Fibroblast of pulmonary artery (primary cell): ENCODE data around the gene MAP3K10.

ENCODE experiments used
- DNase-seq: peaks from one replicate; pipeline ENCODE4 v3.0.0-alpha.2; 2010; ENCODE audit warnings: low read depth
- H3K4me3 ChIP-seq: replicated peaks from 2 replicates; pipeline ENCODE4 v1.5.1; 2011; ENCODE audit warnings: low read depth, mild to moderate bottlenecking, control low read depth, low read length, moderate library complexity
- TF ChIP-seq, protein P1 (sequence below): IDR thresholded peaks from 2 replicates; pipeline ENCODE4 v1.5.1; 2011; ENCODE audit warnings: mild to moderate bottlenecking, control low read depth, low read length, inconsistent platforms; ENCODE audit errors: missing control alignments

MAP3K10 gene

DNA sequence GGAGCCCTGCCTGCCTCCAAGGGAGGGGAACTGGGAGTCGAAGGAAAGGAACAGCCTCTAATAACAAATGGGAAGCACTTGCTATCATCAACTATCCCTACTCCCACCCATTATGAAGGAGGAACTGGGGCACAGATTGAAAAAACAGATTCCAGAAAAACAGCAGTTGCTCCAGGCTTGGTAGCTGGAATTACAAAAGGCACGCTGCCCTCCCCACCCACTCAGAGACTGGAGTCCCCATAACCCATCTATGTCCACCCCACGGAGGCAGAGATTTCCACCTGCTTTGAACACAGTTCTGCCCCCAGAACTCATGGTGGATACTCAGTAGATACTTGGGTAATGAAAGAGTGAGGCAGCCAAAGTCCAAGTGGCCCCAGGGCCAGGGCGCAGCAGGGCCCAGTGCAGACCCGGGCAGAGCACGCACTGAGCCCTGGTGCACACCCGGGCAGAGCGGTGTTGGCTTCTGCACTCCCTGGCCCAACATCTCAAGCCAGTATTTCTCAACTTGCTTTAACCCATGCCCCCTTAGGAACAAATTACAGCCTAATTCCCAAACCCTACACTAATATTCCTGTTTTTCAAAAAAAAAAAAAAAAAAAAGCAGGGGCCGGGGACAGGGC lies 54.4 kb downstream of the MAP3K10 start:
- no peak overlapping the region for H3K4me3 ChIP-seq
- no peak for DNase-seq

DNA sequence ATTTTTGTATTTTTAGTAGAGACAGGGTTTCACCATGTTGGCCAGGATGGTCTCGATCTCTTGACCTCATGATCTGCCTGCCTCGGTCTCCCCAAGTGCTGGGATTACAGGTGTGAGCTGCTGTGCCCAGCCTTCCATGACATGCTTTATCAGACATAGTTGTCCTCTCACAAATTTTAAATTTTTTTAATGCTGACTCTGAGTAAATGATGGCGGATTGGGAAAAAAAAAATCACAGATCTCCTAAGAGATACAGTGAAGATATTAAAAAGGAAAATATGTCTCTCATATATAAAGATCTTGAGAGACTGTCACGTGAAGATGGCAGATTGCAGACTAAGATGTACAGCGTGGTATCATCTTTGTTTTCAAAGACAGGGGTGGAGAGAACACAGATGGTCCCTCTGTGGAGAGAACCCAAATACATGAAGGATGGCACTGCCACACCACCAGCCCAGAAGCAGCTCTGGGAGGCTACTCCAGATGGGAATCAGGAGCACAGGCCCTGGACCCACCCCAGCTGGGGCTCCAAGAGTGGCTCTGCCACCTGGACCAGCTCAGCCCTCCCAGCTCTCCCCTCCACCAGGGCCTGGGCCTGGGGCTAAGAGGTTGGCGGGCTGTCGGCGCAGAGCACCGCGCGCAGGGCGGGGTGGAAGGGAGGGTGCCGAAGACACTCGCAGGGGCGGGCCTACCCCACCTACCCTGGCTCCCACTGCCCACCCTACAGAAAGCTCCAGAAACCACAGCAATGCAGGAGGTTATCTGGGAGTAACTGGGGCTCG lies 55.3 kb downstream of the MAP3K10 start:
- DNase-seq: no peak
- TF ChIP-seq, protein P1, sequence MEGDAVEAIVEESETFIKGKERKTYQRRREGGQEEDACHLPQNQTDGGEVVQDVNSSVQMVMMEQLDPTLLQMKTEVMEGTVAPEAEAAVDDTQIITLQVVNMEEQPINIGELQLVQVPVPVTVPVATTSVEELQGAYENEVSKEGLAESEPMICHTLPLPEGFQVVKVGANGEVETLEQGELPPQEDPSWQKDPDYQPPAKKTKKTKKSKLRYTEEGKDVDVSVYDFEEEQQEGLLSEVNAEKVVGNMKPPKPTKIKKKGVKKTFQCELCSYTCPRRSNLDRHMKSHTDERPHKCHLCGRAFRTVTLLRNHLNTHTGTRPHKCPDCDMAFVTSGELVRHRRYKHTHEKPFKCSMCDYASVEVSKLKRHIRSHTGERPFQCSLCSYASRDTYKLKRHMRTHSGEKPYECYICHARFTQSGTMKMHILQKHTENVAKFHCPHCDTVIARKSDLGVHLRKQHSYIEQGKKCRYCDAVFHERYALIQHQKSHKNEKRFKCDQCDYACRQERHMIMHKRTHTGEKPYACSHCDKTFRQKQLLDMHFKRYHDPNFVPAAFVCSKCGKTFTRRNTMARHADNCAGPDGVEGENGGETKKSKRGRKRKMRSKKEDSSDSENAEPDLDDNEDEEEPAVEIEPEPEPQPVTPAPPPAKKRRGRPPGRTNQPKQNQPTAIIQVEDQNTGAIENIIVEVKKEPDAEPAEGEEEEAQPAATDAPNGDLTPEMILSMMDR: no peak
- no peak overlapping the region for H3K4me3 ChIP-seq

More for the DNA sequence above, 54.4 kb downstream of the MAP3K10 start:
- TF ChIP-seq, protein P1: no peak

GRCh38 chr19:40247178-40247577 lies 56.0 kb downstream of the MAP3K10 start:
- TF ChIP-seq, protein P1: no peak
- H3K4me3 ChIP-seq: no peak overlapping the region
- DNase-seq: no peak

GRCh38 chr19:40247735-40248262 lies 56.6 kb downstream of the MAP3K10 start:
- TF ChIP-seq, protein P1: no peak
- DNase-seq: no peak
- no peak overlapping the region for H3K4me3 ChIP-seq

DNA sequence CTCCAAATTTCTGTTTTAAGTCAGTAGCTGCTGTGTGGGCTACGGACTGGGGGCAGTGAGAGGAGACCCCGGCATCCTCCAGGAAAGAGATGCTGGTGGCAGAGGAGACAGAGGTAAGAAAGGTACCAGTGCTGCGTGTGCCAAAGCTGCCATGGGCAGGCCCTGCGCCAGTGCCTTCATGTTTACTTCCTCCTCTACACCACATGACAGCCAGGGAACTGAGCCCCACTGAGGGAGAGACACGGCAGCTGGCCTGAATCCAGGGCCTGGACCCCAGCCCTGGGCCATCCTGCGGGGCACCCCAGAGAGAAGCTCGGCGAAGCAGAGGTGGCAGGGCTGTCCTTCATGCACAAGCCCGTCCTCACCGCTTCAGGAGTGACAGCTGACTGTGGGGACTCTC lies 58.0 kb downstream of the MAP3K10 start:
- DNase-seq: no peak
- H3K4me3 ChIP-seq: no peak overlapping the region
- TF ChIP-seq, protein P1: no peak

GRCh38 chr19:40249781-40250180 lies 58.6 kb downstream of the MAP3K10 start:
- DNase-seq: no peak
- H3K4me3 ChIP-seq: no peak overlapping the region
- TF ChIP-seq, protein P1: no peak
